SKM-1 treated with dmso at 0.1 percent for 144 hours (cell line): ENCODE measurements around the gene CFAP410.
"Not testable (repeated sequence)": the region's sequence is repeated elsewhere in the genome, so short reads cannot be mapped to it uniquely, and the experiment has no call there.

ENCODE experiments used
- DNase-seq: peaks from one replicate; lab custom pipeline; 2025; ENCODE audit not compliant: unreplicated experiment; lab: John Stamatoyannopoulos, UW

The CFAP410 gene

GRCh38 chr21:44318489-44319285 is 20.5 kb downstream of the CFAP410 start:
- DNase-seq: no peak

DNA sequence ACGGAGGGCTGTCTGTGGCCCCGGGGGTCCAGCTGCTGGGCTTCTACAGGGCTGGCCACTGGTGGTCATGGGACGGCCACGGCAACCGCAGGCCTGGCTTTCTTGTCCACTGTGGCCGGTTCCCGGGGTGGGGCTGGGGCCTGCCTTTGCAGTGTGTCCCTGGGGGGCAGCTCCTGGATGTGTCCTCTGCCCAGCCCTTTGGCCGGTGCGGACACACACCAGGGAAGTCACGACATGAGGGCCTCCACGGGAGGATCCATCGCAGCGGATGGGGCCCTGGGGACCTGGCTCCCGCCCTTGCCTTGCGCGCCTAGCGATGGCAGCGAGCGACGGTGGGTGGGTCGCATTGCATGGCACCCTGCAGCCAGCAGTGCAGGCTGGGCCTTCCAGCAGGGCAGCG is 21.3 kb downstream of the CFAP410 start:
- no peak for DNase-seq

DNA sequence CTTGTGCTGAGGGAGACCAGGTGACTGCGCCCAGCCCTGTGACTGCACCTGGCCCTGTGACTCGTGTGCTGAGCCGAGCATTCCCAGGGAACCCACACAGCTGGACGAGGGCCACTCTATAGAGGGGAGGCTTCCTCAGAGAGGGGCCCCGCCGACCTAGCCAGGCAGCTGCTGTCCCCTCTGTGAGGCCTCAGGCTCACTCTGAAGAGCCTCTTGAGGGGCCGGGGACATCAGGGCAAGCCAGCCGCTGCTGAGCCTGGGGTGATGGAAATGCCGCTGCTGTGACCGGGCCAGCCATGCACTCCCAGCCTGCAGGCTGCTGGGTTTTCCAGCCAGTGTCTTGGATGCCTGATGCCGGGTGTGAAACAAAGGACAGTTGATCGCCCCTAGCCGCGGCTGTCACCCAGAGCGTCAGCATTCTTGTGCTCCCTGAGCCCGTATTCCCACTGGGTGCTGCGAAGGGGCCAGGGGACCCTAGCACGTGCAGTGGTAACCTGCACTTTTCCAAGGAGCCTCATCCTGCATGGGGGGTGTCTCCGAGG is 21.9 kb downstream of the CFAP410 start:
- DNase-seq: no peak

DNA sequence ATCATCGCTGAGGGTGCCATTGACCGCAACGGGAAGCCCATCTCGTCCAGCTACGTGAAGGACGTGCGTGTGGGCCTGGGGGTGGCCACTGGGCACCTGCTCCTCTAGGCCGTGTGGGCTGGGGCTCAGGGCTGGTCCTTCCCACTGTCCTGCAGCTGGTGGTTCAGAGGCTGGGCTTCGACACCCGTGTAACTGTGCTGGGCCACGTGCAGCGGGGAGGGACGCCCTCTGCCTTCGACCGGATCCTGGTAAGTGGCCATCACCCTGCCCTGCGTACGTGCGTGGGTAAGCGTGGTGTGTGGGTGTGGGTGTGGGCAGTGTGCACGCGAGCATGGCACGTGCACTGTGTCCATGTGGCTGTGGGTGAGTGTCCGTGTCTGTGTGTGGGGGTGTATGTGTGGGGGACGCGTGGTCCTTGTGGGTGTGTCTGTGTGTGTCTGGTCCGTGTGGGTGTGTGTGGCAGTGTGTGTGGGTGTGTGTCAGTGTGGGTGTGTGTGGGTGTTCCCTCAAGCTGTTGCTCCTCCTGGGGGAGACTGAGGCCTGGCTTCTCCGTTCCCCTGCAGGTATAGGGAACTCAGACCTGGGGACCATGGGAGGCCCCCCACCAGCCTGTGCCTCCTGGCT is 22.8 kb downstream of the CFAP410 start:
- no peak for DNase-seq

DNA sequence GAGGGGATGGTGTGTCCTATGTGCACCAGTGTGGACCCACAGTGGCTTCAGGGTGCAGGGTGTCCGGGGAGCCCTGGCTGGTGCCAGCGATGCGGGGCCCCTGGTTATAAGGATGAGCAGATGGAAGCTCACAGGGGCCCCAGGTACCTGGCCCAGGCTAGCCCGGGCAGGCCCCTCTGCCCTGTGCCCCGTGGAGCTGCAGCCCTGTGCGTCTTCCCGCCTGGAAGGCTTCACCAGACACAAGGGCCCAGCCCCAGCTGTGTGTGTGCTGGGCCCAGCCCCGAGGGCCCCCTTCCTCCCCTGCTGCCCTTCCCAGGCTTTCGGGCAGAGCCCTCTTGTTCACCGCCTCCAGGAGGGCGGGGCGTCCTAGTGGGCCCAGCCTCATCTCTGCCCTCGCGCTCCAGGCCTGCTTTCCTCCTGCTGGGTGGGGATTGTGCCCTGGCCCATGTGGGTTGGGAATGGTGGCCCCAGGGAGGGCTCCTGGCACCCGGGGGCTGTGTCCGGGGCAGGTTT is 23.4 kb downstream of the CFAP410 start:
- DNase-seq: no peak

DNA sequence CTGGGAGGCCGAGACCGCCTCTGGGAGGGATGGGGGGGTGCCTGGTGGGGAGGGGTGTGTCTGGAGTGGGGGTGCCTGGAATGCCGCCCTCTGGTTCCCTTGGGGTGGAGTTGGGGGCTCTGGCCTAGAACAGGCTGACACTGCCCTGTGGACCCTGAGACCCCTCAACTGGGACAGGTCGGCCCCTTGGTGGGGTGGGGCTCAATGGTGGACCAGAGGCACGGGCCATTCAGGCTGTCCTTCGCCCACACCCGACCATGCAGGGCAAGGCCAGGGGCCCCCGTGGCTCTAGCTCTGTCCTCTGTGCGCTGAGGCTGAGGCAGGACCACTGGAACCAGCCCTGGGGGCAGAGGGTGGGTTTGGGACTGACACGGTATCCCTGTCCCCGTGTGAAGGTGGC is 24.6 kb downstream of the CFAP410 start:
- DNase-seq: no peak

- DNase-seq: no peak
These were observed 25.1 kb downstream of the CFAP410 start for GRCh38 chr21:44314128-44314527.

- no peak for DNase-seq
These were observed 25.7 kb downstream of the CFAP410 start for GRCh38 chr21:44313451-44313850.

GRCh38 chr21:44312716-44313115 is 26.5 kb downstream of the CFAP410 start:
- no peak for DNase-seq

DNA sequence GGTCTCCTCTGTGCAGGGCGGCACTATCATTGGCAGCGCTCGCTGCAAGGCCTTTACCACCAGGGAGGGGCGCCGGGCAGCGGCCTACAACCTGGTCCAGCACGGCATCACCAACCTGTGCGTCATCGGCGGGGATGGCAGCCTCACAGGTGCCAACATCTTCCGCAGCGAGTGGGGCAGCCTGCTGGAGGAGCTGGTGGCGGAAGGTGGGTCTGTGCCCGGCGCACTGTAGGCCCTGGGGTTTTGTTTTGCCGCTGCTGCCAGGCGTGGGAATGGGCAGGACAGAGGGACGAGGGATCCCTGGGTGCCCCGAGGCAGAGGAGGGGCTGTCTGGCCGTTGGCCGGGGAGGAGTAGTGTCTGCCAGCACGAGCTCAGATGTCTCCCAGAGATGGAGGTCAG is 27.1 kb downstream of the CFAP410 start:
- DNase-seq: no peak

- no peak for DNase-seq
These were observed 28.3 kb downstream of the CFAP410 start for GRCh38 chr21:44310628-44311507.

DNA sequence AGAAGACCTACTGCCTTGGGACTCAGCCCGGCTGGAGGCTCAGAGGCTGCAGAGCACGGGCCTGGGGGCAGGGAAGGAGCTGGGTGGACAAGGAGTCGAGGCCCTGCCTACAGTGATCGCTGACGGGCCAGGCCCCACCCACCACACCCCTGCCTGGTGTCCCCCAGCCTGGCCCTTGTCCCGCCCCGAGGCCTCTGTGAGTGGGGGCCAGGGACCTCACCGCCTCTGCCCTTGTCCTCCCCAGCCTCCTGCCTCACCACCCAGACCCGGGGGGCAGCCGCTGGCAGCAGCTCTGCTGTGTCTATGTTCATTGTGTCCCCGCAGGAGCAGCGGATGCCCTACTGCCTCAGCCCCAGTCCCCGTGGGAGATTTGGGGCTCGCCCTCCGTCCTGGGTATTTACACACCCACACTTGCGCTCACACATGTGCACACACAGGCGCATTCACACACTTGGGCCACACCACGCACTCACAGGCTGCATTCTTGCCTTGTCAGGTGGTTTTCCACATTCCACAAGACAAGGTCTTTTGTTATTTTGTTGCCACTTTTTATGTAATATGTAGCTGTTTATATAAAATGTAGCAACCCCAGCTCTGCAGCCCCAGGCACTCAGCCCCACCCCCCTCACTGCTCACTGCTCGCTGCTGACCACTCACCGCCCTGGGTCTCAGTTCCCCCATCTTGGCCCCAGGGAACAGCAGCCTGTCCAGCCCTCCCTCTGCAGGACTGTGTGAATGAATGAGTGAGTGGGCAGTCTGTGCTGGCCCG is 32.1 kb downstream of the CFAP410 start:
- DNase-seq: no peak

- DNase-seq: no peak
These were observed 33.5 kb downstream of the CFAP410 start for GRCh38 chr21:44305691-44306090.

DNA sequence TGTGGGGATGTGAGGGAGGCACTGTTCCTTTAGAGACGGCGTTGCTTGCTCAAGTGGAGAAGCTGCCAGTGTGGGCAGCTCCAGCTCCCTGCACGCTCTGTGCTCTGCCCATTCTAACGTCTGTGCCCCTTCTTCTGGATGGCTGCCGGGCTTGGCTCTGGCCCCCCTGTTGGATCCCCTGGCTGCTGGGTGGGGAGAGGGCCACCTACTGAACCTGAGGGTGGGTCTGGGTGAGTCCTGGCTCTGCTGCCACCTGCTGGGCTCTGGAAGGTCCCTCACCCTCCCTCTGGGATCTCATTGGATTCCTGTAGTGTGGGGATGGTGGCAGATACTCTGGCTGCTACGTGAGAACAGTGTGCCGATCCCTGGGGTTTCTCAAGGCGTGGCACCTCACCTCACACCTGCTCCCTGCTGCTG is 34.3 kb downstream of the CFAP410 start:
- peak; percentile 11 for DNase-seq

DNA sequence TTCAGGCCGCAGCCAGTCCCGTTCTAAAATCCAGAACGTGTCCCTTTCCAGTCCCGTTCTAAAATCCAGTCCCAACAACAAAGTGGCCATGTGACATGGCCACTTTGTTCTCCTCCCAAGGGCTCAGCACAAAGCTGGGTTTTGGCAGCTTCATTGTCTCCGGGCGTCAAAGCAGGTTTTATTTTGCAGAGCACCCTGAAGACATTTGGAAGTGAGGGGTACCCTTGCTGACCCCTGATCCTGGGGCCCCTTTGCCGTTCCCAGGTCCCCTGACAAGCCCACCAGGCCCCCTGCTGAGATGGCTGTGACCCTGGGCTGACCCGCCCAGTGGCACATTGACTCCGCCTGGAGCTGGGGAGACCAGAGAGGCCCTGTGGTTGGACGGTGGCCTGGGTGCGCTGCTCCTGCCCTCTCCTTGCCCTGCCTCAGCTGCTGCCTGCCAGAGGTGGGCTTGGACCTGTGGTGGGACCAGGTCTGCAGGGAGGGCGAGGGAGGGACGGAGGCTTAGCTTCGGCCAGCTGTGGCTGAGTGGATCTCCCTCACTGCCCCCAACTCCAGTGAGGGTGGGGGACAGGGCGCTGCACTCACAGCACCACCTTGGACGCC is 35.1 kb downstream of the CFAP410 start:
- no peak for DNase-seq

GRCh38 chr21:44303490-44303981 is 35.7 kb downstream of the CFAP410 start:
- no peak for DNase-seq

GRCh38 chr21:44302573-44303401 is 36.4 kb downstream of the CFAP410 start:
- not testable (repeated sequence) for DNase-seq

- DNase-seq: no peak
These were observed 37.2 kb downstream of the CFAP410 start for GRCh38 chr21:44301961-44302406.

DNA sequence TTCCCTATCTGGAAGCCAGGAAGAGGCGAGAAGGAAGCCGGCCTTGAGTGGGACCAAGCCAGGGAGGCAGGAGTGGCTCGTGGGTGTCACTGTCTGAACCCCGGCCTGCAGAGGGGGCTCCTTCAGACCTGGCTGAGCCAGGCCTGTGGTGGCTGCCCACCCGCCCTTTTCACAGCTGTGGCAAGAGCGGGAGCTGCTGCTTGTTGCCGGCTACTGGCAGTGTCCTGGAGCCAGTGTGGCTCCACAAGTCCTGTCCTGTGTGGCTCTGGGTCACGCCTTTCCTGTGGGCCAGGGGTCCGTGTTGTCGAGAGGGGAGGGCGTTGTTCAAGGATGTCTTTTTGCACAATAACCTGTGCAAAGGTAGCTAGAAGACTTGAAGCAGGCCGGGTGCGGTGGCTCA is 38.0 kb downstream of the CFAP410 start:
- no peak for DNase-seq
